GM21717 (cell line): Measurements from ENCODE around the gene EHD4.

Source experiments
- ATAC-seq: cut with Tn5 transposase; IDR thresholded peaks from one replicate; pipeline ENCODE4 v1.9.1; 2021; ENCODE audit warnings: mild to moderate bottlenecking, moderate library complexity; ENCODE audit not compliant: unreplicated experiment

The EHD4 gene

DNA sequence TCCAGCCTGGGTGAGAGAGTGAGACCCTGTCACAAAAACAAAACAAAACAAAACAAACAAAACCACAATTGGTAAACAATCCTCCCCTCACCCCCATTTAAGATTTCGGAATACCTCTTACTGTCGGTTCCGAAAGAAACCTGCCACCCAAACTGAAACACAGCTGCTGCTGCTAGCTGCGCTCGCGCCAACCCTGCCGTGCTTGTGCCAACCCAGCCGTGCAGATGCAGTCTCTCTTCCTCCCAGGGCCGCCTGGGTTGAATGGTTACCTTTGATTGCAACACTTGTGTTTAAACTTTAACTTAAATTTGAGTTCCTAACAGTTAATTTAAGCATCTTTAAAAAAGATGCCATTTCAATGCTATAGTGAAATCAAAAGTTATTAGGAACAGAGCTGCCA, 50.0 kb downstream of the EHD4 start:
- no peak for ATAC-seq

DNA sequence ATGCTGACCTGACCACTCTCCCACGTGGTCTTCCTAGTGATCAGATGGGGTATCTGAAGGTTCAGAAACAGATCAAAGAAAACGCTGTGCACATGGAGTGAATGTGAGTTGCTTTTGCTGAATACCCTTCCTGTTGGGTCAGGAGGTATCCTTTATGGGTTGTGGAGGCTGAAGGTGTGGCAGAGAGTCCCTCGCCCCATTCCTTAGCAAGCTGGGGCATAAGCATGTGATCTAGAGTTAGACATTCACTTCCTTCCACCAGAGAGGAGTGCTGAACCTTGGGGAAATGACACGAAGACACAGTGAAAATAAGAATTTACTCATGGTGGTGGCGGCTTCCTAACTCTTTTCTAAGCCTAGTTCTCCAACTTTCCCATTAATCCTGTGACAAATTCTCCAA, 50.7 kb downstream of the EHD4 start:
- no peak for ATAC-seq

DNA sequence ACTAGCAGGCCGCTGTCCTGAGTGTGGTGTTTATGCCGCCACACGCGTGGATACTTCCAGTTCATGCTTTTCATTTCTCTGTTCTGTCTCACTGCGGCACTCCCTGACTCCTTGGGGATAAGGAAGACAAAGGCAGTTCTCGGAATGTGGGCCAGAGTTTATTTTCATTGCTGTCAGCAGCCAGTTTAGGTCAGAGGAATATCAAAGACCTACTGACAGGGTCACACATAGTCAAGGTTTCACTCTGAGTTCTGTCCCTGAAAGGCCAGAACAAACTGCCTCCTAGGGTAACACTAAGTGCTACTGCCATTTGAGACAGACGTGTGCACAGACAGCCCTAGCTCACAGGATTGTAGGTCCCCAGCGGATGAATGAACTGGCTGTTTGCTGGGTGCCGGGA, 51.2 kb downstream of the EHD4 start:
- ATAC-seq, result no peak

DNA sequence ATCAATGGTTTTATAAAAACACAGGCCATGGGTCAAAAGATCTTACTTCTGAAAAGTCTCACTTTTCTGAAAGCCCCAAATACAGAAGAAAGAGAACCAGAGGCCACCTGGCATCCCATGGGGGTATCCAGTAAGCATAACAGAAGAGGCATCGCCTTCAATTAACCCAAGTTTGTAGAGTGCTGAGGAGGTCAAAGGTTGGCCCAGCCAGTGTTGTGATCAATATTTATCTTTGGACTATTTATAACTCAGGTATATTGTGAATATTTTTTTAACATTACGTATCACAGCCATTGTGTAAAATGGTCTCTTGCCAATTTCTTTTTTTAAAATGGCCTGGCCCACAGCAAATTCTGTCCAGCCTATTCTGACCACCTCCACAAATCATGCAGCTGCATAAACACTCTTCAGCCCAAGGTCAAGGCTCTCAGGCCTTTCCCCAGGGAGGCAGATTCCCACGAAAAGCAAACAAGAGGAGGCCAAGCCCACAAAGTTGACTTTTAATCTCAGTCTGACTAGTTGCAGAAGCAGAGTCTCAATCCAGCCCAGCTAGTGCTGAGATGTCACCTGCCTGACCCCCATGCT, 52.3 kb downstream of the EHD4 start:
- ATAC-seq, result no peak

DNA sequence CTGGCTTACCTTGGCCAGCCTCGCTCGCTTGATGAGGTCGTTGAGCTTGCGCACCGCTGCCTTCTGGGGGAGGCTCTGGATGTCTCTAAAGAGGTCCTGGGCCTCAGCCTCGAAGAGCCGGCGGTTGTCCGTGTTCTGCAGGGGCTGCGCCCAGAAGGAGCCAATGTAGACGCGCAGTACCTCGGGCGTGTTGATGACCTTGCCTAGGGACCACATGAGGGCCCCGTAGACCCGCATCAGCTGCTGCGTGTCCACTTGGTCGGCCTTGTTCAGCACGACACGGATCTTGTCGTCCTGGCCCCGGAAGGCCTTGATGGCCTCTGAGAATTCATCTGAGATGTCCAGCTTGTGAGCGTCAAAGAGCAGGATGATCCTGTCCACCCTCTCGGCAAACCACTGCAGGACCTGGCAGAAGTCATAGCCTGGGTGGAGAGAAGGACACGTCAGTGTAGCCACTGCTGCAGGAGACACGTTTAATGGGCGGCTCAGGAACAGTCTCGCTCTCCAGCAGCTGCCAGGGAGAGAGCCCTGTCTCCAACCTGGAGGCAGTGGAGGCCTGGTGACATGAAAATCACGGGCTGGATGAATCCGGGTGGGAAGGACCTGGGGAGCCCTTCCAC, 53.0 kb downstream of the EHD4 start:
- no peak for ATAC-seq

DNA sequence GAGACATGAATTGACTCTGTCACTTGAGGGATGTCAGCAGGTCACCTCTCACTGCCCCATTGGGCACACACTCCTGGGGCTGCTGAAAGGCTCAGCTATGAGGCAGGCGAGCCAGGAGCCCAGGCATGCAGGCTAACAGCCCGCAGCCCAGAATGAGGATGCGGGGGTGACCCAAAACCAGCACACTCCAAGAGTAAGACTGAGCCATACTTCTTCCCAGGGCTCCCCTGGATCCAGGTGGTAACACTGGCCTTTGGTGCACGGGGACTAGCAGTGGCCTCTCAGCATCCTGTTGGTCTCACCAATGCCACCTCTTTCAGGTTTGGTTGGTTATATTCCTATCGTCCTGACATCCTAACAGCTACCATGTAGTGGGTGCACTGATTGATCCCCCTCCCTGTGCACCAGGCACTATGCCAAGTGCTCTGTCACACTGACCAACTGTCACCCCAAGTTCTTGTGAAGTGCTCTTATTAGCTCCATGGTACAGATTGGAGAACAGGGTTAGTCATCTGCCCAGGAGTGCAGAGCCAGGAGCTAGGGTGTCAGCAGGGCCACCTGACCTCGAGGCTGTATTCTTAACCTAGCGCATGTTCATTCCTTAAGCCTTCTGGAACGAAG, 53.7 kb downstream of the EHD4 start:
- ATAC-seq, result no peak

DNA sequence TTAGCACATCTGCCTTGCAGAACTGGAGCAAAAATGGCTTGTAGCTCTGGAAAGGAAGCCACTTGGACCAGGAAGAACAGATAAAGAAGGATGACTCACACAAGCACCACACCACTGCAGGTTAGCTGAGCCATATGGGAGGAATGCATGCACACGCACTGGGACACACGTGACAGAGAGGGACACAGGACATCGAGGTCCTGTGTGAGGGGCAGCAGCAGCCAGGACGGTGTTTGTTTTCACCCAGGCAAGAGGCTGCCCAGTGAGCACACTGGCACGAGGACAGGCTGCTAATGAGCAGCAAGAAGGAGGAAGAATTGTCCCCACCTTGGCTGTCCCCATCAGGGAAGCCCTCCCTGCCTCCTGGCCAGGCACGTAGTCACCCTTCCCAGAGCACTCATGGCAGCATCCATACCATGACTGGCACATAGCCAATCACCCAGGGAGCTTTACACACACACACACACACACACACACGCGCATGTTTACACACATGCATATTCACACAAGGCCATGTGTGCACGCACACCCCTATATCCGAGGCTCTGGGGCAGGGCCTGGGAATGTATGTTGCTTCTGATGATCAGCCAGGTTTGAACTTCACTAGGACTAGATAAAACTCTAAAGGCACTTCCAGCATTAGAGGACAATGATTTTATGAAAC, 54.5 kb downstream of the EHD4 start:
- ATAC-seq, result no peak

DNA sequence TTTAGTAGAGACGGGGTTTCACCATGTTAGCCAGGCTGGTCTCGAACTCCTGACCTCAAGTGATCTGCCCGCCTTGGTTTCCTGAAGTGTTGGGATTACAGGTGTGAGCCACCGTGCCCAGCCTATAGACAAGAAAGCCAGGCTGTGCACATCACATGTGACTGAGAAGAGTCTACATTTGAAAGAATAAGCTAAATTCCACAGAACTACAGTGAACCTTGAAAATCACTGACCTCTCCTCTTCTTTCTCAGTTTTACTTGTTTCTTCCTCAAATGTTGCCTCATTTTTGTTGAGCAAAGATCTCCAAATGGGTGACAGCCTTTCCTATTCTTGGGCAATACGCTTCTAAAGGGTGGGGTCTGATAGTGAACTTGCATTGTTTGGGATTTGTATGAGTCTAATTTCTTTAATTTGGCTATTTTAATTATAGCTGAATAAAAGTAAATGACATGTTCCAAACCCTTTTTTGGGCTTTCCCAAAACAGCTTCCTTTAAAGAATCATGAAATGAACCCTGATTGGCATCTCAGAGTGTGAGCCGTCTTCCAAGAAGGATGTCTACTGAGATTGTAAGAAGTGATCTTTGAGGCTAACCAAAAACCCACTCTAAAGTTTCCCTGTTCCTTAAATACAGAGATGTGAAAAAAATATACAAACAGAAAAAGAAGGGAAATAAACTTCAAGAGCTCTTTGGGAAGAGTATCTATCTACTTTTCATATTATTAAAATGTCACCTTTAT, 56.9 kb downstream of the EHD4 start:
- no peak for ATAC-seq

DNA sequence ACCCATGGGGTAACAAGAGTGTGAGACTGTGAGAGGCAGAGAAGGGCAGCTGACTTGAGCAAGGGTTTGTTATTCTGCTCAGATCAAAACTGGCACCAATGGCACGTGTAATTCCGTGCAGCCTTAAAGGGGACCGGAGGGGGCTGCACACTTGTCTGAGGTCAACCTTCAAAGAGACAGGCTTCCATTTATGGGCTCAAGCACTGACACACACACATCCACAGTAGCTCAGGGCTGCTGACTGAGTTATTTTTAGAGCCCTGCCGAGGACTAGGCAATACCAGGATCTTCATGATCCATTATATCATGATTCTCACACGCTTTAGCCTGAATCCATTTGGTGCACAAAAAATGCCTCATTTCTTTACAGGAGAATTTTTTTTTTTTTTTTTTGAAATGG, 57.9 kb downstream of the EHD4 start:
- ATAC-seq, result no peak

DNA sequence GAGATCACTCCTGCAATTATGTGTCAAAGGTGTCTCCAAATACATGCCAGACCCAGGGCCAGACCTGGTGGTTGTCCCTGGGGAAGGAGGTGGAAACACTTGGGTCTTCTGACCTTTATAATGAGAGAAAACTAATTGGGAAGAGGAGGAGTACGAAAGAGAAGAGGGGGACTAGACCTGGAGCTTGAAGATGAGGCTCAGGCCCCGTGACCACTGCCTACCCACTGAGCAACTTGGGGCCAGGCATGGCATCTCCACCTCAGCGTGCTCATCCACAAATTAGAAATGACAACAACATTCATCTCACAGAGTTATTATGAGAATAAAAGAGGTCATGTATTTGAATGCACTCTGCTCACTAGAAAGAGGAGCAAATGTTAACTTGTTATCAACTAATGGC, 59.1 kb downstream of the EHD4 start:
- ATAC-seq, result no peak

DNA sequence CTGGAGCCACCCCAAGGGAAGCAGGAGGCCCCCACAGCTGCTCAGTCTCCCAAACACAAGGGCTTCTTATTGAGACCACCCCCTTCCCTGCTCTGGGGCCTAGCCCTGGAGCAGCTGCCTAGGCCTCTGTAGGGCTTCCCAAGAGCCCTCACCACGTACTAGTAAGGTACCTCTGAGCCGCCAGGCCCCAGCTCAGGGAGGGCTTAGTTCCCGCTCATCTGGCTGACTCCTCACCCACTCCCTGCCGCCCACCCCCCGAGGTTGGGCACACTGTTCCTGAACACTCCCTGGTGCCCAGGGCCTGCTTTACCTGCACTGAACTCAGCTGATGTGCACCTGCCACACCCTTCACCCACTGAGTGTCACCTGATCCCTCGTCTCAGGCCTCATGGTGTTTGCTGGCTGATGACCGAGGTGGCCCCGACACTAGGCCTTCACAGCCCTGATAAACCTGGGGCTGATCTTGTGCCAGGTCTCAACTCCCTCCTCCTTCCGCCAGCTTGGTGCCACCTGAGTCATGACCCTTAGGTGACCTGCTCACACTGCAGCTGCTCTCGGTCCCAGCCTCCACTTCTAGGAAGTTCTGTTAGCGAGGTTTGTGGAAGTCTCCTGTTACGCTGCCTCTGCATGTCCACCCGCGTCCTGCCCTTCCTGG, 60.5 kb downstream of the EHD4 start:
- ATAC-seq, result no peak

DNA sequence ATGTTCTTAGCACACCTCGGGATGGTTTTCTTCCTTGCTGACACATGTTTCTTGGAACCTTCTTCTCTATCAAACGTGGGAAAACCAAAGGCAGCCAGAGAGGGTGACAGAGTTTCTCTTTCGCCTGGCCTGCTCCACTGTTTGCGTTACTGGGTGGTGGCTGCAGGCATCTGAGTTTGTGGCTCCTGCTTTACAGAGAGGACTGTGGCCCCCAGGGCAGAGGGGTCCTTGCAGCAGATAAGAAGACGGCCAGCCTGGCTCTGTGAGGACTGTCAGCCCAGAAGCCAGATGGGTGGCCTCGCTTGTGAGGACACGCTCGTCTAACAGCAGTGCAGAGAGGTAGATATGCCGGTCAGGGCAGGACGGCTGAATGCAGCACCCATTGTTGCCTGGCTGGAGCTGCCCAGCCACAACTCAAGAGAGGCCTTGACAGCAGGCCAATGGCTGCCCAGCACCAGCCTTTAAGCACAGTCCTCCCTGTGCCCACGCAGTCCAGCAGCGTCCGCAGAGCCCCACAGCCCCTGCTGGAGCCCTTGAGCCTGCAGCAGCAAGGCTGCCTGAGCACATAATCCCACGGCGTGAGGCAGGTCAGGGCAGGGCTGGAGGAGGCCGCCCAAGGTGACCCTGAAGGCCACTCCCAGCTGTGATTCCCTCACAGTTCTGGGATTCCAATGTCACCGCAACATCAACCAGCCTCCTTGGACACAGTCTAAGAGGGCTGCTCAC, 63.5 kb downstream of the EHD4 start:
- ATAC-seq, result no peak

DNA sequence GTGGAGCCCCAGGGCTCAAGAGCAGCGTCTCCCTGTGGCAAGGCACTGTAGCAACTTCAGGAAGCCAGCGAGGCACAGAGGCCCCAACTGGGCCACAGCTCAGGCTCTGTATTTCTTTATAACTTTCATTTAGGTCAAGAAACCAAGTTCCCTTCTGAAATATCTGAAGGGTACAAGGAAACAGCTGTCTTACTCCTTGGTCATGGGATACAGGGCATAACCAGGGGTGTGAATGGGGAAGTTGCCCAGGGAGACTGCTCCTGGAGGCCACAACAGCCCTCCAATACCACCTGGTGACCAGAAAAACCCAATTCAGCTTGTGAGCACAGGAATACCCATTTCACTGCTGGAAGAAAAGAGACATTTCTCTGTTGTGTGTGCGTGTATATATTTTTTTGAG, 65.2 kb downstream of the EHD4 start:
- no peak for ATAC-seq

DNA sequence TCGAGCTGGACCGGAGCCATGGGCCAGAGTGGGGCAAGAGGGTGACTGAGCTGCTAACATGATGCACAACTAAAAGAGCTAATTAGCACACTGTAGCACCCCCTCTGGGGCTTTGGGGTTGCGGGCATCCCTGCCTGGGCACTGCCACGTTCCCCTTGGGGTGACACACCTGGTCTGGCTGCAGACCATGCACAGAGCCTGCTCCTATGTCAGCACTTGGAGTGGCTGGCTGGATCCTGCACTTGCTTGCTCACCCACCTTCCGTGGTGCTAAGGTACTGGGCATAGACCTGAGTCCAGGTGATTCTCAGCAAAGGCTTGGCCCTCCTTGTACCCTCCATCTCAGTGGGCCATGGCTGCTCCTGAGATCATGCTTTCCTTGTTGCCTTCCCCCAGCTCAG, 65.7 kb downstream of the EHD4 start:
- ATAC-seq, result no peak

DNA sequence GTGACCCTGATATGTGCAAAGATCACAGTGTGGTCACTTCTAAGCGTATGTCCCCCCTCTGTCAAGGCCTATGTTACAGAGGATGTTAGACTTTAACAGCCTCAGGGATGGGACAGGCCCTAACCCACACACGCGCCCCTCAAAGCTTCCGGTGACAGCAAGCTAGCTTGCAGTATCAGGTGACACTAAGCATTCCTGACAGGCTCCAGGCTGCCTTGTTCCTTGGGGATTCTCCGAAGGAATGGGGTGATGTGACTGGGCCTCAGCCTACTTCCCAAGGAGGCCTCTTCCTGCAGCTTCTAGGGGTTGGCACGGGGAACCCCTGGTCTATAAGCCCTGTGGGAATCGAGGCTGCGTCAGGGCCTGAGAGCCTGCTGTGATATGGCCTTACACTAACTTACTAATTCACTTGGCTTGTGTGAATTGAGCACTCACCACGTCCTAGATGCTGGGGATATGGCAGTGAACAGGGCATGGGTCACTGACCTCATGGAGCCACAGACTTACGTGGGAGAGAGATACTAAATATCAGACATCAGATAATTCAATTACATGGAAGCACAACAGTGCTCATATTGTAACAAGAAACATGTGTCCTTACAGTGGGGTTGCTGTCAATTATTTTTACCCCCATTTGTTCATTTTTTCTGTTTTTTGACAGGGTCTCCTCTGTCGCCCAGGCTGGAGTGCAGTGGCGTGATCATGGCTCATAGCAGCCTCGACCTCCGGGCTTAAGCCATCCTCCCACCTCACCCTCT, 67.1 kb downstream of the EHD4 start:
- no peak for ATAC-seq

DNA sequence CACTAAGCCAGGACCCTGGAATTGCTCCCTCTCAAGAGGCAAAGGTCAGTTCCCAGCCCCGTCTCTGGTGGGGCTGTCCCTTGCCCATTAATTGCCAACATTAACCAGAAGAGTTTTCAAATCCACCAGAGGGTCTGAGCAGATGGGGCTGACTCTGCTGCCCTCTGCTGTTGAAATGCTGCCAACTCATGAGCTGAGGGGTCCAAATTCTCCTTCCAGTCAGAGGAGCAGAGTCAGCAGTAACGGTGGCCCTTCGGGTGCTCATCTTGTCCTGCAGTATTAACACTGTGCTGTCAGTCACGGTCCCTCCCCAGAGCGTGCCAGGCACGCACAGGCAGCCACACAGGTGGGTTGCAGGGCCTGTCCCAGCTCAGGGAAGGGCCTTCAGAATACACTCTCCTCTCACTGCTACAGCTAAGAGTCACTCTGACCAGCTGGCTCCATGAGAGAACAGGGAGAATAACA, 67.8 kb downstream of the EHD4 start:
- ATAC-seq, result no peak

DNA sequence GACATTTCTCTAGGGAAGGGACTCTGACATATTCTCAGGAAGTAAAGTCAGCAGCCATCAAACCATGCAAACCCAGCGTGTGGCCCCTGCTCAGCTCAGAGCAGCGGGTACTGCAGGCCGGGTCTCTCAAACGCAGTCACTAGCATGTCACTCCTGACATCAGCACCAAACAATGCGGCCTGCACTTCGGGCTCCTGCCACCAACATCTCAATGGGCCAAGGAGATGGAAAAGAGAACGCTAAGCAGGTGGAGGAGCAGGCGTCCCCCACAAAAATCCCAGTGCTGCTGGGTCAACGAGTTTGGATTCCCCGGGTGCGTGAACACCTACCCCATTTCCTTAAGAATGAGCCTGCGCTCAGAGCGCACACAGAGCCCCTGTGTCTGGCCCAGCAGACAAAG, 68.6 kb downstream of the EHD4 start:
- no peak for ATAC-seq

DNA sequence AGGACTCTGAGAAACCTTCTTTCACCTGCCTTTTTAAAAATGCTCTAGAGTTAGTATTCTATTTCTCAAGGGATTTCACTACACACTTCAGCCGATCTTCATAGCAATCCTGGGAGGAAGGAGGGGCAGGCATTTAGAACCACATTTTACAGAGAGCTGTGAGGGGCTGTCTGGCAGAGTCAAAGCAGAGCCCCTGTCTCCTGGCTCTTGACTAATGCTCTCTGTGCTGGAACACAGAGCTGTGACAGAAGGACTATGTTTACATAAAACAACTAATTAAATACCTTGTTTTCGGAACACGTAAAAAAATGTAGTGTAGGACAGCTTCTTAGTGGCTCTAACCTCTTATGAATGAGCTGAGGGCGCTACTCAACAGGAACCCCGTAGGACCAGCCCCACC, 70.9 kb downstream of the EHD4 start:
- ATAC-seq, result no peak

DNA sequence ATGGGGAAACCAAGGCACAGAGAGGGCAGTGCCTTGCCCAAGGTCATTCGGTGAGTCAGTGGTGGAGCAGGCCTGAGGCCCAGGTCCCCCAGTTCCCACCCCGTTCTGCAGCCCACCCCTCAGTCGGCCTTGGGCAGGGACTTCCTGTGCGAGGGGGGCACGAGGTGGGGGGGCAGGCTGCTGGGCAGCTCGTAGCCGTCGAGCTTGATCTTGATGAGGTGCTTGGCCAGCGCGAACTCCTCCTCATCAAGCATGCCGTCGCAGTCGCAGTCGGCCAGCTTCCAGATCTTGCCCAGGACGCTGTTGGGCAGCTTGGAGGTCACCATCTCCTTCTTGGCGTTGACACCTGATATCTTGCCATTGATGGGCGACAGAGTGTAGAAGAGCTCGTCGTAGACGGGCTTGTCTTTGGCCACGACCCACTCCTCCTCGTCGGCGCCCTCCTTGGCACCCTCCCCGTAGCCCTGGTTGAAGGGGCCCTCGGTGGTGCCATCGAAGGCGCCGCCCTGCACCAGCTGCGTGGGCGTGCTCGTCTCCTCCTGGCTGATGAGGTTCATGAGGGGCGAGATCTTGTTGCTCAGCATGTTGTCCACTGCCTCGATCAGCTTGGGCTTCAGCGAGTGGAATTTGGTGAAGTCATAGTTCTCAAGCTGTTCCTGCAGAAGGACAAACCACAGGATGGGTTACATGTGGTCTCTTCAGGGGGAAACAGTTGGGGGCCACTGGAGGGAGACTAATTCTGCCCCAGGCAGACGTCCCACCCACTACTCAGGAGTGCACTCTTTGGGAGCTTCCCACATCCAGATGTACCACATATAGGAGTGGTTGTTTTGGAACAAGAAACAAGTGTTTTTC, 71.6 kb downstream of the EHD4 start:
- no peak for ATAC-seq
